ENCODE data around the gene TJP3.

The TJP3 gene

DNA sequence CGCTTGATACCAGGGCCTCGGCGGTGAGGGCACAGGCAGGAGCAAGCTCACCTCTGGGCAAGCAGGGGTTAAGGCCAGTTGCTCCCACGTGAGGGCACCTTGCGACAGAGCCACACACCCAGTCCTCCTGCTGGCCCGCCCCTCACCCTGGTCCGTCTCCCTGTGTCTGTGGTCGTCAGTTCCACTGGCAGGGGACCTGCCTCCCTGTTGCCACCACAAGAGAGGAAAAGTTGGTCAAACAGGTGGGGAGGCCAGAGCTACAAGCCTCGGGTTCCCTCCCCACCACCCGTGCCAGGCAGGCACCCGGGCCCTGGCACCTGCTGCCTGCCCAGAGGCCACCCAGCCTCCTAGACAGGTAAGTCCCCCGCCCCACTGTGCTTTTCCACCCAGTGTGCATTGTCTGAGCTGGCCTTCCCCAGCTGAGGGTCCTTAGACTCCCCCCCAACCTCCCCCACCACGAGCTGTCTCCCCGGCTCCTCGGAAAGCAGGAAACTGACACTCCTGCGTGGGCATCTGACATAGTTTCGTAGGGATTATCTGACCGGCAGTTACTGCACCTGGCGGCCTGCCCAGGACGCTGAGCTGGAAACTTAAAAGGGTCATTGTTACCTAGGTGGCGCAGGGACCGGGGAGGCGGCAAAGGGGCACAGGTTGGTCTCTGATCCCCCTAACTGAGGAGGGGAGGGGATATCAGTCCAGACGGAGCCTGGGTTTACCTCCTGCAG lies at the start of gene TJP3:
Gene TJP3, plus strand, starts transcription at position 178 of the 725 bp plus-strand sequence. CDS start 20,049 bp downstream, outside the sequence.
- H3K9me2 ChIP-seq (replicated peaks; ENCODE audit: control insufficient read depth, low read length): no peaks in the 10 kb centered on the region
- no peaks in the 10 kb centered on the region for H3K36me3 ChIP-seq (ENCODE audit: control insufficient read depth, low read length)
- H3F3A ChIP-seq (ENCODE audit: control insufficient read depth, insufficient read depth): no peaks in the 10 kb centered on the region
- peaks cover 6% of the 10 kb centered on the region; the same call in 1 of the 2 replicates for H3K27me3 ChIP-seq (ENCODE audit: control insufficient read depth, low read length)
- H3K4me2 ChIP-seq (ENCODE audit: low read length): no peak within 1 kb of the TSS
- TF ChIP-seq, protein P1, sequence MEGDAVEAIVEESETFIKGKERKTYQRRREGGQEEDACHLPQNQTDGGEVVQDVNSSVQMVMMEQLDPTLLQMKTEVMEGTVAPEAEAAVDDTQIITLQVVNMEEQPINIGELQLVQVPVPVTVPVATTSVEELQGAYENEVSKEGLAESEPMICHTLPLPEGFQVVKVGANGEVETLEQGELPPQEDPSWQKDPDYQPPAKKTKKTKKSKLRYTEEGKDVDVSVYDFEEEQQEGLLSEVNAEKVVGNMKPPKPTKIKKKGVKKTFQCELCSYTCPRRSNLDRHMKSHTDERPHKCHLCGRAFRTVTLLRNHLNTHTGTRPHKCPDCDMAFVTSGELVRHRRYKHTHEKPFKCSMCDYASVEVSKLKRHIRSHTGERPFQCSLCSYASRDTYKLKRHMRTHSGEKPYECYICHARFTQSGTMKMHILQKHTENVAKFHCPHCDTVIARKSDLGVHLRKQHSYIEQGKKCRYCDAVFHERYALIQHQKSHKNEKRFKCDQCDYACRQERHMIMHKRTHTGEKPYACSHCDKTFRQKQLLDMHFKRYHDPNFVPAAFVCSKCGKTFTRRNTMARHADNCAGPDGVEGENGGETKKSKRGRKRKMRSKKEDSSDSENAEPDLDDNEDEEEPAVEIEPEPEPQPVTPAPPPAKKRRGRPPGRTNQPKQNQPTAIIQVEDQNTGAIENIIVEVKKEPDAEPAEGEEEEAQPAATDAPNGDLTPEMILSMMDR (IDR thresholded peaks at IDR 0.05; ENCODE audit: low read depth, low read length, poor library complexity, severe bottlenecking): no peak
- no peak for TF ChIP-seq EZH2phosphoT487 (IDR thresholded peaks at IDR 0.05; ENCODE audit: borderline replicate concordance, low read length)
- no peaks in the 10 kb centered on the region for H3K79me2 ChIP-seq (ENCODE audit: control insufficient read depth, low read length)
- H3K27ac ChIP-seq (ENCODE audit: low read depth, low read length): no peak within 1 kb of the TSS
- H3K4me3 ChIP-seq (ENCODE audit: low read length): no peak within 1 kb of the TSS
- no peaks in the 10 kb centered on the region for H4K20me1 ChIP-seq (ENCODE audit: control insufficient read depth, insufficient read depth, low read depth, low read length)
- no peaks in the 10 kb centered on the region for H3K4me1 ChIP-seq (ENCODE audit: control insufficient read depth, low read length)
- no peaks in the 10 kb centered on the region for H3K9me3 ChIP-seq (ENCODE audit: control insufficient read depth, insufficient read depth, low read length)

DNA sequence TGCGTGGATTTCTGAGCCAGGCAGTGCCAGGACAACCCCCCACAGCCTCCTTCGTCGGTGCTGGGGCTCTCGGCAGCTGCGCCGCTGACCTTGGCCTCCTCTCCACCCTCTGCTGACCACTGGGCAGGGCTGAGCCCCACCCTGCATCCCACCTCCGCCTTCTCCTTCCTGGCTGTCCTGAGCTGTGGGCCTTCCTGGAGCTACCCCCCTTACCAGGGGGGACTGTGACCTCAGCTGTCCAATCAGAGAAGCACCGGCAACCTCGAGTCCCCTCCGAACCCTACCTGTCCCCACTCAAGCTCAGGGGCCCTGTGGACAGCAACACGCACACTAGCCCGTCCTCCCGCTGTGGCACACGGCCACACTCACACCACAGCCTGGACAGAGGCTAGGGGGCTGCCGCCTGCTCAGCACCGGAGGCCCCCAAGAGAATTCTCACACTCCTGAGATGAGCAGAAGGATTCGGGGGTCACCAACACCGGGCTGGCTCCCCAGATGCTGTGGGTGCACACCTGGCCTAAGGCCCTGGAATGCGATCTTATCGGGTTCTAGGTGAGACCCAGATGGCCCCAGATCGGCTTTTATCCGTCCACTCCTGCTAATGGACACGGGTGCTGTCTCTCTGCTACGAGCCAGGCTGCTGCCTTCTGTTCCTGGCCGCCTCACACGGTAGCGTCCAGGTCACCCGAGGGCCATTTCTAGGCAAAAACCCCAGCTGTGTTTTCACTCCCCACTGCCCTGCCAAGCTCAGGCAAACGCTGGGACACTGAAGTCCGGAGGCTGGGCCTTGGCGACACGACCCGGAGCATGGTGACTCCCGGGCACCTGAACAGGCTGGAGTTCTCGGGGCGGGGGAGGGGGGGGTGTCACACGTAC lies 49.1 kb upstream of the TJP3 start:
- no peaks in the 10 kb centered on the region for H3K27me3 ChIP-seq (ENCODE audit: control insufficient read depth, low read length)
- peaks cover 2% of the 10 kb centered on the region; the same call in 1 of the 2 replicates for H3K36me3 ChIP-seq (ENCODE audit: control insufficient read depth, low read length)
- no peak overlapping the region for H3K4me3 ChIP-seq (ENCODE audit: low read length)
- no peaks in the 10 kb centered on the region for H3K9me2 ChIP-seq (replicated peaks; ENCODE audit: control insufficient read depth, low read length)
- no peaks in the 10 kb centered on the region for H3K9me3 ChIP-seq (ENCODE audit: control insufficient read depth, insufficient read depth, low read length)
- TF ChIP-seq EZH2phosphoT487 (IDR thresholded peaks at IDR 0.05; ENCODE audit: borderline replicate concordance, low read length): no peak
- TF ChIP-seq, protein P1 (IDR thresholded peaks at IDR 0.05; ENCODE audit: low read depth, low read length, poor library complexity, severe bottlenecking): no peak
- peaks cover 17% of the 10 kb centered on the region for H3K4me1 ChIP-seq (ENCODE audit: control insufficient read depth, low read length)
- no peaks in the 10 kb centered on the region for H4K20me1 ChIP-seq (ENCODE audit: control insufficient read depth, insufficient read depth, low read depth, low read length)
- no peaks in the 10 kb centered on the region for H3K79me2 ChIP-seq (ENCODE audit: control insufficient read depth, low read length)
- no peak overlapping the region for H3K4me2 ChIP-seq (ENCODE audit: low read length)
- no peaks in the 10 kb centered on the region for H3F3A ChIP-seq (ENCODE audit: control insufficient read depth, insufficient read depth)
- H3K27ac ChIP-seq (ENCODE audit: low read depth, low read length): no peak overlapping the region

- Histone ChIP-seq H3K4me2 (ENCODE audit: low read length) (no peak overlapping the region), H3K4me3 (ENCODE audit: low read length) (no peak overlapping the region), H3K27ac (ENCODE audit: low read depth, low read length) (no peak overlapping the region), H3K9me2 (replicated peaks; ENCODE audit: control insufficient read depth, low read length) (no peaks in the 10 kb centered on the region), H3K79me2 (ENCODE audit: control insufficient read depth, low read length) (no peaks in the 10 kb centered on the region), H3K36me3 (ENCODE audit: control insufficient read depth, low read length) (peaks cover 2% of the 10 kb centered on the region; the same call in 1 of the 2 replicates), H3K9me3 (ENCODE audit: control insufficient read depth, insufficient read depth, low read length) (no peaks in the 10 kb centered on the region), H3K4me1 (ENCODE audit: control insufficient read depth, low read length) (peaks cover 23% of the 10 kb centered on the region), H4K20me1 (ENCODE audit: control insufficient read depth, insufficient read depth, low read depth, low read length) (no peaks in the 10 kb centered on the region), H3F3A (ENCODE audit: control insufficient read depth, insufficient read depth) (no peaks in the 10 kb centered on the region), H3K27me3 (ENCODE audit: control insufficient read depth, low read length) (no peaks in the 10 kb centered on the region)
- TF ChIP-seq, protein P1 (IDR thresholded peaks at IDR 0.05; ENCODE audit: low read depth, low read length, poor library complexity, severe bottlenecking): no peak
- TF ChIP-seq EZH2phosphoT487 (IDR thresholded peaks at IDR 0.05; ENCODE audit: borderline replicate concordance, low read length): no peak
These were observed 48.5 kb upstream of the TJP3 start for GRCh38 chr19:3659746-3660112.

Measured in DOHH2 (cell line).